ENCODE data around the gene LAMA5.

DNA sequence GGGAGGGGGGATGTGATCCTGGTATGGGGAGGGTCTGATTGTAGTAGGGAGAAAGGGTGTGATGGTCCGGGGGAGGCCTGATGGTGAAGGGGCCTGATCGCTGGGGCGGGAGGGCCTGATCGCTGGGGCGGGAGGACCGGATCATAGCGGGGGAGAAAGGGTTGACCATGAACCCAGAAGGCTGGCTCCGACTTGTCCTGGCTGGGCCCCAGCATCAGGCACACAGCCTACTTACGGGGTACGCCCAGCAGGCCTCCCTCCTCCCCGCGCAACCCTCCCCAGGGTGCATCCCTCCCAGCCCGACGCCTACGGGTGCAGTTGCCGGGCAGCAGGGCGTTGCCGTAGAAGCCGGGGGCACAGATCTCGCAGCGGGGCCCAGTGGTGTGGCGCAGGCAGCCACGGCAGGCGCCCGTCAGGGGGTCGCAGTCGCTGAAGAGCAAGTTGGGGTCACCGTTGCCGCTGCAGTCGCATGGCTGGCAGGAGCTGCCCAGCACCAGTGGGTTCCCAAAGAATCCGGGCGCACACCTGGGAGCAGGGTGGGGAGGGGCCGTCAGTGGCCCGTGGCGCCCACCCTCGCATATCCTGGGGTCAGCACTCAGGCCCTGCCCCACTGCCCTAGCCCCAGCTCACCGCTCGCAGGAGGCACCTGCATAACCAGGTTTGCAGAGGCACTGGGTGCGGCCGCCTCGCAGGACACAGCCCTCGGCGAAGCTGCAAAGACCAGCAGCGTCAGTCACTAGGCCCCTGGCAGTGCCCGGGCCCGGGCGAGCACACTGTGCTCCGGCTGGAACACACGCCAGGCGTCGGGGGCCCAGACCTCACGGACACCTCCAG lies 43.7 kb downstream of the LAMA5 start:
- TF ChIP-seq, protein P1, sequence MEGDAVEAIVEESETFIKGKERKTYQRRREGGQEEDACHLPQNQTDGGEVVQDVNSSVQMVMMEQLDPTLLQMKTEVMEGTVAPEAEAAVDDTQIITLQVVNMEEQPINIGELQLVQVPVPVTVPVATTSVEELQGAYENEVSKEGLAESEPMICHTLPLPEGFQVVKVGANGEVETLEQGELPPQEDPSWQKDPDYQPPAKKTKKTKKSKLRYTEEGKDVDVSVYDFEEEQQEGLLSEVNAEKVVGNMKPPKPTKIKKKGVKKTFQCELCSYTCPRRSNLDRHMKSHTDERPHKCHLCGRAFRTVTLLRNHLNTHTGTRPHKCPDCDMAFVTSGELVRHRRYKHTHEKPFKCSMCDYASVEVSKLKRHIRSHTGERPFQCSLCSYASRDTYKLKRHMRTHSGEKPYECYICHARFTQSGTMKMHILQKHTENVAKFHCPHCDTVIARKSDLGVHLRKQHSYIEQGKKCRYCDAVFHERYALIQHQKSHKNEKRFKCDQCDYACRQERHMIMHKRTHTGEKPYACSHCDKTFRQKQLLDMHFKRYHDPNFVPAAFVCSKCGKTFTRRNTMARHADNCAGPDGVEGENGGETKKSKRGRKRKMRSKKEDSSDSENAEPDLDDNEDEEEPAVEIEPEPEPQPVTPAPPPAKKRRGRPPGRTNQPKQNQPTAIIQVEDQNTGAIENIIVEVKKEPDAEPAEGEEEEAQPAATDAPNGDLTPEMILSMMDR (IDR thresholded peaks at IDR 0.05 in 4 of 5, conservative IDR thresholded peaks at IDR 0.05 in 1 of 5): no peak
- no peak for TF ChIP-seq POLR2A (IDR thresholded peaks at IDR 0.05)

Measured in gastrocnemius medialis (tissue), 4 donors.